Measurements from ENCODE around the gene HYAL3. TPM values are rescaled to one million over a fixed set of nuclear protein-coding genes. Genes with fewer than 3 reads are reported as not detected.

The HYAL3 gene
- total and polyA plus RNA-seq, 2 experiments from 2014 or later = 2.4 to 7.1 TPM

GRCh38 chr3:50327129-50327528, 27.9 kb upstream of the HYAL3 start:
- DNase-seq (ENCODE audit: low spot score) = no peak
- Histone ChIP-seq H2AFZ (no peak overlapping the region), H3K79me2 (replicated peaks; ENCODE audit: insufficient read depth) (peaks cover 13% of the 10 kb centered on the region), H3K27ac (ENCODE audit: low read depth) (no peak overlapping the region), H4K20me1 (replicated peaks; ENCODE audit: insufficient read depth) (peaks cover 8% of the 10 kb centered on the region; the same call in 1 of the 2 replicates), H3F3A (replicated peaks; ENCODE audit: low read depth) (peaks cover 31% of the 10 kb centered on the region; the same call in 1 of the 2 replicates), H3K4me1 (ENCODE audit: insufficient read depth) (peaks cover 18% of the 10 kb centered on the region), H3K4me2 (peak overlapping the region; percentile 97), H3K36me3 (ENCODE audit: insufficient read depth) (peaks cover 6% of the 10 kb centered on the region), H3K4me3 (peak overlapping the region; percentile 94), H3K27me3 (ENCODE audit: insufficient read depth) (no peaks in the 10 kb centered on the region), H3K9me2 (ENCODE audit: insufficient read depth) (no peaks in the 10 kb centered on the region)
- Mint-ChIP-seq H3K27me3 (ENCODE audit: insufficient read depth, low read depth, poor library complexity) (peaks cover 16% of the 10 kb centered on the region), H3K4me1 (peaks cover 32% of the 10 kb centered on the region), H3K4me3 (peak overlapping the region; percentile 91), H3K9me3 (no peaks in the 10 kb centered on the region), H3K27ac (no peak overlapping the region), H3K36me3 (ENCODE audit: low read depth) (peaks cover 38% of the 10 kb centered on the region)
- no peak for ATAC-seq
- TF ChIP-seq ZNF114 (CRISPR knock-in tag; IDR thresholded peaks at IDR 0.05) = no peak
- TF ChIP-seq REST (IDR thresholded peaks at IDR 0.05; ENCODE audit: unreplicated experiment) = no peak
- TF ChIP-seq EZH2phosphoT487 (IDR thresholded peaks at IDR 0.05; ENCODE audit: unreplicated experiment) = no peak
- no peak for TF ChIP-seq CREB1 (CRISPR knock-in tag; IDR thresholded peaks at IDR 0.05; ENCODE audit: low read depth)
- TF ChIP-seq ZNF331 (CRISPR knock-in tag; IDR thresholded peaks at IDR 0.05; ENCODE audit: low read depth) = no peak
- no peak for TF ChIP-seq JUNB (IDR thresholded peaks at IDR 0.05; ENCODE audit: unreplicated experiment)
- TF ChIP-seq STAT1 (IDR thresholded peaks at IDR 0.05; ENCODE audit: unreplicated experiment) = no peak
- TF ChIP-seq POLR2AphosphoS5 (IDR thresholded peaks at IDR 0.05; ENCODE audit: low read depth) = no peak
- no peak for TF ChIP-seq NANOG (IDR thresholded peaks at IDR 0.05; ENCODE audit: borderline replicate concordance)
- TF ChIP-seq ETS1 (IDR thresholded peaks at IDR 0.05) = no peak
- TF ChIP-seq ZNF462 (CRISPR knock-in tag; IDR thresholded peaks at IDR 0.05) = no peak
- TF ChIP-seq CTCF (conservative IDR thresholded peaks at IDR 0.05; ENCODE audit: low read depth in 2 of 2) = no peak
- TF ChIP-seq EZH2 (IDR thresholded peaks at IDR 0.05; ENCODE audit: low read depth, unreplicated experiment) = no peak

All from GM23338 (cell line).